Kasumi-1 (cell line): Measurements from ENCODE around the gene PARD3.

Experiments
- DNase-seq, 2 experiments: peaks; one replicate each; lab custom pipeline; 2025; lab: John Stamatoyannopoulos, UW

The PARD3 gene

DNA sequence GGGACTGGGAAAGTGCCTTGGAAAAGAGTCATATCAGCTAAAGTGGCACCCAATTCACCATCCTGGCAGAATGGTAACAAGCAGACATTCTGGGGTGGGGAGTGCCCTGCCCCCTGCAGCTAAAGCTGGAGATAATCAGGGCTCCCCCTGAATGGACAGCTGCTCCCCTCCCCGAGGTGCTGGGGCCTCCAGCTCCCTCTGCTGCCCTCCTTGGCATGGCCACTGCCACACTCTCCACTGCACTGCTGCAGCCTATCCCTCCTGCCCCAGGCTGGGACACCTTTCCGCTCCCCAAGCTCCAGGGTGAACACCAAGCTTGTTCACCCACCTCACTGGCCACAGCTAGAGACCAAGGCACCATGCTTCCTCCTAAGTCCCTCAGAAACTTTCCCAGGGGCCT lies 9.8 kb upstream of the PARD3 start:
- DNase-seq: no peak

DNA sequence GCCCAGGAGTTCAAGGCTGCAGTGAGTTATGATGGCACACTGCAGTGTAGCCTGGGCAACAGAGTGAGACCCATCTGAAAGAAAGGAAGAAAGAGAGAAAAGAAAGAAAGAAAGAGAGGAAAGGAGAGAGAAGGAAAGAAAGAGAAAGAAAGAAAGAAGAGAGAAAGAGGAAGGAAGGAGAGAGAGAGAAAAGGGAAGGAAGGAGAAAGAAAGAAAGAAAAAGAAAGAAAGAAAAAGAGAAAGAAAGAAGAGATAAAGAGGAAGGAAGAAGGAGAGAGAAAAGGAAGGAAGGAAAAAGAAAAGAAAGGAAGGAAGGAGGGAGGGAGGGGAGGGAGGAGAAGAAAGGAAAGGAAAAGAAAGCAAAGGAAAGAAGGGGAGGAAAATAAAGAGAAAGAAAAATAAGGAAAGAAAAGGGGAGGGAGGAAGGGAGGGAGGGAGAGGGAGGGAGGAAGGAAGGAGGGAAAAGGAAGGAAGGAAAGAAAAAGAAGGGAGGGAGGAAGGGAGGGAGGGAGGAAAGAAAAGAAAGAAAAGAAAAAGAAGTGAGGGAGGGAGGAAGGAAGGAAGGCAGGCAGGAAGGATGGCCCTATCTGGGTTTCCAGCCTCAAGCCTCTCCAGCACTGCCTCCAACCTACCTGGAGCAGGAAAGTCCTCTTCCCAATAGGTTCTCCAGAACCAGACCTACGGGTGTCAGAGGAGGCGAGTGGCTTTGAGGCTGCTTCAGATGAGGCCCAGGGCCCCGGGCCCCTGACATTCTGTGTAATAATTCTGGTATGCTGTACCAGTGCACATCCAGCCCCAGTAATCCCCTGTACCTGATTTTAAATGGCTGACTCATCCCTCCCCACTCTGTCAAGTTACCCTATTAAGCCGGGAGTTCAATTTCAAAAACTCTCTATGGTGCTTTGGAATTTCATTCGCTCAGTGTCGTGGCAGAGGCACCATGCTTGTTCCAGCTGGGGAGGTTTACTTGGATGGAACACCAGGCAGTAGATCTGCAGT lies 6.8 kb upstream of the PARD3 start:
- no peak for DNase-seq

DNA sequence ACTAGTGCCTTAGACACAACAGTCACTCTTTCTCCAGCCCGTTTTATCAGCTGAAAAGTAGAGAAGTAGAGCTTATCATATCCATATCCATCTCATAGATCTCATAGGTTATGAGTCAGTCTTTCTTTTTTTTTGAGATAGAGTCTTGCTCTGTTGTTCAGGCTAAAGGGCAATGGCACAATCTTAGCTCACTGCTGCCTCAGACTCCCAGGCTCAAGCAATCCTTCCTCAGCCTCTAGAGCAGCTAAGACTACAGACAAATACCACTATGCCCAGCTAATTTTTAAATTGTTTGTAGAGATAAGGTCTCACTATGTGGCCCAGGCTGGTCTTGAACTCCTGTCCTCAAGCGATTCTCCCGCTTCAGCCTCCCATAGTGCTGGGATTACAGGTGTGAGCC lies 2.5 kb upstream of the PARD3 start:
- DNase-seq: no peak

DNA sequence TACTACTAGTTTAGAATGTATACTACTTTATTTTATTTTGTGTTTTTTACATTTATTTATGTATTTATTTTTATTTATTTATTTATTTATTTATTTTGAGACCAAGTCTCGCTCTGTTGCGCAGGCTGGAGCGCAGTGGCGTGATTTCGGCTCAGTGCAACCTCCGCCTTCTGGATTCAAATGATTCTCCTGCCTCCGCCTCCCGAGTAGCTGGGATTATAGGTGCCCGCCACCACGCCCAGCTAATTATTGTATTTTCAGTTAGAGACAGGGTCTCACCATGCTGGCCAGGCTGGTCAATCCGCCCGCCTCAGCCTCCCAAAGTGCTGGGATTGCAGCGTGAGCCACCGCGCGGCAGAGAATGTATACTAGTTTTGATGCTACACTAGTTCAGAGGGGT lies 2.0 kb upstream of the PARD3 start:
- DNase-seq: no peak

DNA sequence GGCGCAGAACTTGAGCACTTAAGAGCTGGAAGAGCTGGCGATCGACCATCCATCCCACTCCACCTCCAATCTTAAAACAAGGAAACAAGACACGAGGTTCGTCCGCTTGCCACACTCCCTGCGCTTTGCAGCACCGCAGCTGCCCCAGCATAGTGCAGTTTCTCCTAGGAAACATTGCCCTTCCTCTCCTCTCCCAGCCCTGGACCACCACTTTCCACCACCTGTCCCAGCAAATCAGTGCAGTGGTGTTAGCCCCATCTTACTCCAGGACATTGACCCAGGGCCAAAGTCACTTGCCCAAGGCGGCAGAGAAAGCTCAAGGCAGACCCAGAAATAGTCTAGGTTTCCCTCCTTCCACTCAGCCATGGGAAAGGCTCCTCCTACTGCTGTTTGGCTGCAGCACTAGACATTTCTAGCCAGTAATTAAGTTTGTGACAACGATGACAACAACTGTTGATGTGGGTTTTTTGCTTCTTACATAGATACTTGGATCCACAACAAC lies 1.5 kb upstream of the PARD3 start:
- peak; percentile 43 to 46 for DNase-seq

DNA sequence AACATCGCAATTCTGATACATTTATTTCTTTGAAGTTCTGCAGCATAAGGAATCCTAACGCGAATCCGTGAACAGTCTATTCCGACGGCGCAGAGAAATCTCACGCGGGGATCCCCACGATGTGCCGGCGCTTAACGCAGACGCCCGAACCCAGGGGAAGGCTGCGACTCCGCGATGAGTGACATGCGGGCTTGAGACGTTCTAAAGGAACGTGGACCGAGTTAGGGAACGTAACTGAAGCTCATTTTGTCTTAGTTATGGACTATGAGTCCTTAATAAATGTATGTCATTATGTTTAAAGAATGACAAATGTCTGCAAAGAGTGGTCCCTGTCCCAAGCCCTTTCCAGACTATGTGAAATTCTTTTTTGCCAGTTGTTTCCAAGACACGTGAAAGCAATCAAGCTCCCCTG lies 995 bp upstream of the PARD3 start:
- no peak for DNase-seq

DNA sequence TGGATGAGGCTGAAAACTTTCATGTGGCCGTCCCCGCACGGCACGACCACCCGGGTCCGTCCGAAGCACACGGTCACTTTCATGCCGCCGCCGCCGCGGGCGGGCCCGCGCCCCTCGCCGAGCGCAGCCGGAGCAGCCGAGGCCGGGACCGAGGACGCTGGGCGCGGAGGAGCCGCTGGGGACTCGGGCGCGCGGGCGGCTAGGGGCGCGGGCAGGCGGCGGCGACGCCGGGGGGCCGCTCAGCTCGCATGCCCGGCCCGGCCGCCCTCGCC lies 247 bp downstream of the PARD3 start:
- DNase-seq: no peak

- peak; percentile 48 to 56 for DNase-seq
Measured at GRCh38 chr10:34814223-34814912, 728 bp downstream of the PARD3 start.

GRCh38 chr10:34813626-34814222 lies 1.4 kb downstream of the PARD3 start:
- peak in 1 of 2 experiments; percentile 41 for DNase-seq

DNA sequence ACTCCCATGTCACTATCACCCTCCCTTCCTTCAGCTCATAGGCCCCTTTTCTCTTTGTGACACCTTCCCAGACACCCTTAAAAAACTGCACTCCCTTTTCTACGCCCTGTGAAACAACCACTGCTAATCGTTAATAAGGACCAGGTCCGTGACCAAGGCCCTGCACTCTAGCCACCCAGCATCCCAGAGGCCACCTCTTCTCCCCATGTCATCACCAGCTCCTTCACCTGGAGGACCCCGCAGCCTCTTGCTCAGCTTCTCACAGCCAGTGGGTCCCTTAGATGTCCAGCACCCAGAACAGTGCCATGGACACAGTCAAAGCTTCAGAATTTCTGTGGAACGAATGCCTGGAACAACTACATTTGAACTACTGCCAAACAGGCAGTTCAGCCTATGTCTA lies 2.3 kb downstream of the PARD3 start:
- no peak for DNase-seq

GRCh38 chr10:34811968-34812514 lies 3.1 kb downstream of the PARD3 start:
- DNase-seq: no peak

GRCh38 chr10:34811126-34811967 lies 3.7 kb downstream of the PARD3 start:
- DNase-seq: no peak

DNA sequence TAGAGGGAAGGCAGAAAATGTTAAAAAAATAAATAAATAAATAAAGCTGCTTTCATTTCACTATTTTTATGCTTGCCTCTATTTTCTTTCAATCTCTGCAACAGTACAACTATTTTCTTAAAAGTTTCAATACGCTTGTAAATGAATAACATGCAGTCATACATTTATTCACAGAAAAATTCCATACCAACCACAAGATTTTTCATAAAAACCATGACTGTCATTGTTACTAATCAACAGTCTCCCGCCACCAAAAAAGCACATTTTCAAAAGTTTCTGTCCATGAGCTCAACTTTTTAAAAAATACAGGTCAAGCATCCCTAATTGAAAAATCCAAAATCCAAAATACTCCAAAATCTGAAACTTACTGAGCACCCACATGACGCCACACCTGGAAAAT lies 5.3 kb downstream of the PARD3 start:
- no peak for DNase-seq

DNA sequence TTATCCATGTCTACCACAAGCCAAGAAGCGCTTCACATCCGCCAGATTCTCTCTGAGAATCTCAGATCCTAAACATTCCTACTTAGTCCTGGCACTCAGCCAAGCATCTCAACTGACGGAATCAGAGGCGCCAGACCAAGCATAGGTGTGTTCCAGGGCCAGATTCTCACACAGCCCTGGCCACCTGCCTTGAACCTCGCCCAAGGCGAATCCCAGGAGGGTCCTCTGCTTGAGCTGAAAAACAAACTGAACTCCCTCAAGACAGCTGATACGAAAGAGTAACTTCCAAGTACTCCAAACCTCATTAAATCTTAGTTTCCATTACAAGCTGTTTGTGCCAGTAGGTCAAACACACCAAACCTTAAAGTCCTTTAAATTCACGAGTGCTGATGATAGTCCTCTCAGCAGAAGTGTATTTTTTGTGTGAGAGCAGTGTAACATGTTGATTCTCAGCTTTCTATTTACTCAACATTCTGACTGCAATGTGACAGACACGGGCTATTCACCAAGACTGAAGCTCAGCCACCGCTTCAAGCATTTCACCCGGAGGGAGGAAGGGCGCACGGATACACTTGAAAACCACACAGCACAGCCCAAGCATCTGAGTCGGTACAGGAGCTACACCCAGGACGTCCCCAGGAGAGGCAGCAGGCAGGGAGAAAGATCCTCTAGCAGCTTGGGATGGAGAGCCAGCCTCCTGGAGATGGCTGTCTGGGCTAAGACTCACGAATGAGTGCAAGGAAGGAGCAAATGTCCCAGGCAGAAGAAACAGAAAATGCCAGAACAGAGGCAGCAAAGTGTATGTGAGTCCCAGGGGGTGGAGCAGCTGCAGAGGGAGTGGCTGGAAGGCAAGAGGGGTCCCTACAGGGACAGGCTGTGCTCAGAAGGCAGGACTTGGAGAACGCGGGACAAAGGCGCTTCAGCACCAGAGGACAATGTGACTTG lies 6.0 kb downstream of the PARD3 start:
- no peak for DNase-seq

GRCh38 chr10:34808336-34808735 lies 6.8 kb downstream of the PARD3 start:
- DNase-seq: no peak

GRCh38 chr10:34804306-34804705 lies 10.8 kb downstream of the PARD3 start:
- no peak for DNase-seq

DNA sequence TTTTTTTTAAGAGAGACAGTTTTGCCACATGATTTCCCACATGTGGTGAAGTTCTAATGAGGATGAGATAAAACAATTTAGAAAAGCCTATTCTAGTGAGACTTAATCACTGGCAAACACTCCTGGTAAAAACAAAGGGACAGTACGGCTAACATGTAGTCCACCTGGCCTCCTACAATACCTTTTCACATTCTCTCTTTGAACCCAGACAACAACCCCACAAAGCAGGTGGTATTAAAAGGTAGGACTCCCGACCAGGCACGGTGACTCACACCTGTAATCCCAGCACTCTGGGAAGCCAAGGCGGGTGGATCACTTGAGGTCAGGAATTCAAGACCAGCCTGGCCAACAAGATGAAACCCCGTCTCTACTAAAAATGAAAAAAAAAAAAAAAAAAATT lies 12.4 kb downstream of the PARD3 start:
- no peak for DNase-seq

- DNase-seq: no peak
Measured at GRCh38 chr10:34801097-34801733, 13.9 kb downstream of the PARD3 start.

GRCh38 chr10:34800624-34801023 lies 14.5 kb downstream of the PARD3 start:
- DNase-seq: no peak

- DNase-seq: no peak
Measured at GRCh38 chr10:34798654-34799053, 16.4 kb downstream of the PARD3 start.
